ENCODE results near the gene ZNF185. TPM values are rescaled to one million over a fixed set of nuclear protein-coding genes. Genes with fewer than 3 reads are reported as not detected.
"Not testable (repeated sequence)": the region's sequence is repeated elsewhere in the genome, so short reads cannot be mapped to it uniquely, and the experiment has no call there.

The ZNF185 gene
- total RNA-seq, 2 experiments from 2014 or later, result 1.9 to 2.3 TPM

- CTCF ChIA-PET, result interaction anchor here (0.8 kb wide), 1 partner anchor 27 kb away, joined by 3 read pairs; no protein-coding TSS in a partner anchor
- H3K9me3 Mint-ChIP-seq, result no peaks in the 10 kb centered on the region
- no peak for DNase-seq
- no peak overlapping the region for H3K4me3 Mint-ChIP-seq
- H3K27me3 Mint-ChIP-seq (ENCODE audit: low read depth), result peaks cover 14% of the 10 kb centered on the region
- H3K4me1 Mint-ChIP-seq (ENCODE audit: low read depth), result peaks cover 2% of the 10 kb centered on the region
- H3K36me3 Mint-ChIP-seq (ENCODE audit: low read depth), result no peaks in the 10 kb centered on the region
- H3K27ac Mint-ChIP-seq, result no peak overlapping the region
- intact Hi-C loops (cut with micrococcal nuclease), result no loop called here
Measured at GRCh38 chrX:152899111-152899873, 1.4 kb downstream of the ZNF185 start.

GRCh38 chrX:152899874-152900719 is 2.2 kb downstream of the ZNF185 start:
- Mint-ChIP-seq H3K4me3 (no peak overlapping the region), H3K36me3 (ENCODE audit: low read depth) (no peaks in the 10 kb centered on the region), H3K9me3 (no peaks in the 10 kb centered on the region), H3K27ac (no peak overlapping the region), H3K4me1 (ENCODE audit: low read depth) (peaks cover 2% of the 10 kb centered on the region), H3K27me3 (ENCODE audit: low read depth) (peaks cover 13% of the 10 kb centered on the region)
- CTCF ChIA-PET, result interaction anchor here (0.8 kb wide), 1 partner anchor 26 kb away, joined by 3 read pairs; no protein-coding TSS in a partner anchor
- no peak for DNase-seq
- intact Hi-C loops (cut with micrococcal nuclease), result no loop called here

GRCh38 chrX:152900937-152901445 is 3.1 kb downstream of the ZNF185 start:
- H3K27me3 Mint-ChIP-seq (ENCODE audit: low read depth), result peaks cover 12% of the 10 kb centered on the region
- CTCF ChIA-PET, result no interaction called here
- H3K36me3 Mint-ChIP-seq (ENCODE audit: low read depth), result no peaks in the 10 kb centered on the region
- no peak for DNase-seq
- H3K27ac Mint-ChIP-seq, result no peak overlapping the region
- no peak overlapping the region for H3K4me3 Mint-ChIP-seq
- intact Hi-C loops (cut with micrococcal nuclease), result no loop called here
- peaks cover 2% of the 10 kb centered on the region for H3K4me1 Mint-ChIP-seq (ENCODE audit: low read depth)
- no peaks in the 10 kb centered on the region for H3K9me3 Mint-ChIP-seq

- intact Hi-C loops (cut with micrococcal nuclease), result no loop called here
- Mint-ChIP-seq H3K4me3 (no peak overlapping the region), H3K27ac (no peak overlapping the region), H3K27me3 (ENCODE audit: low read depth) (peaks cover 2% of the 10 kb centered on the region), H3K9me3 (no peaks in the 10 kb centered on the region), H3K4me1 (ENCODE audit: low read depth) (peaks cover 2% of the 10 kb centered on the region), H3K36me3 (ENCODE audit: low read depth) (no peaks in the 10 kb centered on the region)
- no peak for DNase-seq
- CTCF ChIA-PET, result no interaction called here
Measured at GRCh38 chrX:152901816-152902501, 4.1 kb downstream of the ZNF185 start.

GRCh38 chrX:152902502-152902820 is 4.6 kb downstream of the ZNF185 start:
- CTCF ChIA-PET, result no interaction called here
- Mint-ChIP-seq H3K4me3 (no peak overlapping the region), H3K27ac (no peak overlapping the region), H3K27me3 (ENCODE audit: low read depth) (no peaks in the 10 kb centered on the region), H3K9me3 (no peaks in the 10 kb centered on the region), H3K4me1 (ENCODE audit: low read depth) (peaks cover 2% of the 10 kb centered on the region), H3K36me3 (ENCODE audit: low read depth) (no peaks in the 10 kb centered on the region)
- intact Hi-C loops (cut with micrococcal nuclease), result no loop called here
- no peak for DNase-seq

GRCh38 chrX:152903589-152903988 is 5.7 kb downstream of the ZNF185 start:
- no peak overlapping the region for H3K4me3 Mint-ChIP-seq
- H3K4me1 Mint-ChIP-seq (ENCODE audit: low read depth), result peaks cover 2% of the 10 kb centered on the region
- DNase-seq, result no peak
- H3K36me3 Mint-ChIP-seq (ENCODE audit: low read depth), result no peaks in the 10 kb centered on the region
- no peaks in the 10 kb centered on the region for H3K27me3 Mint-ChIP-seq (ENCODE audit: low read depth)
- H3K27ac Mint-ChIP-seq, result no peak overlapping the region
- CTCF ChIA-PET, result interaction anchor here (0.9 to 1.0 kb wide), 4 partner anchors 10 to 40 kb away, joined by 3 to 4 read pairs (median 3); no protein-coding TSS in a partner anchor
- intact Hi-C loops (cut with micrococcal nuclease), result no loop called here
- no peaks in the 10 kb centered on the region for H3K9me3 Mint-ChIP-seq

- Mint-ChIP-seq H3K9me3 (no peaks in the 10 kb centered on the region), H3K4me1 (ENCODE audit: low read depth) (peaks cover 2% of the 10 kb centered on the region), H3K36me3 (ENCODE audit: low read depth) (no peaks in the 10 kb centered on the region), H3K27ac (no peak overlapping the region), H3K4me3 (no peak overlapping the region), H3K27me3 (ENCODE audit: low read depth) (no peaks in the 10 kb centered on the region)
- intact Hi-C loops (cut with micrococcal nuclease), result loop anchor here (1.0 kb wide), 1 partner anchor 22 kb away; no protein-coding TSS in a partner anchor
- peak; percentile 54 for DNase-seq
- CTCF ChIA-PET, result interaction anchor here (0.6 to 2.4 kb wide), 7 partner anchors 9 to 41 kb away, joined by 3 to 10 read pairs (median 3); no protein-coding TSS in a partner anchor
Measured at GRCh38 chrX:152904151-152905080, 6.5 kb downstream of the ZNF185 start.

GRCh38 chrX:152905081-152905420 is 7.2 kb downstream of the ZNF185 start:
- Mint-ChIP-seq H3K27me3 (ENCODE audit: low read depth) (no peaks in the 10 kb centered on the region), H3K9me3 (no peaks in the 10 kb centered on the region), H3K36me3 (ENCODE audit: low read depth) (no peaks in the 10 kb centered on the region), H3K27ac (no peak overlapping the region), H3K4me1 (ENCODE audit: low read depth) (peaks cover 2% of the 10 kb centered on the region), H3K4me3 (no peak overlapping the region)
- intact Hi-C loops (cut with micrococcal nuclease), result no loop called here
- DNase-seq, result no peak
- CTCF ChIA-PET, result interaction anchor here (0.6 to 2.4 kb wide), 4 partner anchors 8 to 34 kb away, joined by 3 to 10 read pairs (median 6); no protein-coding TSS in a partner anchor

GRCh38 chrX:152907084-152907651 is 9.3 kb downstream of the ZNF185 start:
- DNase-seq, result no peak
- H3K27ac Mint-ChIP-seq, result no peak overlapping the region
- H3K27me3 Mint-ChIP-seq (ENCODE audit: low read depth), result no peaks in the 10 kb centered on the region
- no peaks in the 10 kb centered on the region for H3K9me3 Mint-ChIP-seq
- H3K36me3 Mint-ChIP-seq (ENCODE audit: low read depth), result no peaks in the 10 kb centered on the region
- no peaks in the 10 kb centered on the region for H3K4me1 Mint-ChIP-seq (ENCODE audit: low read depth)
- intact Hi-C loops (cut with micrococcal nuclease), result no loop called here
- CTCF ChIA-PET, result interaction anchor here (2.0 to 2.4 kb wide), 2 partner anchors 8 to 19 kb away, joined by 6 to 10 read pairs; no protein-coding TSS in a partner anchor
- no peak overlapping the region for H3K4me3 Mint-ChIP-seq

- no peak overlapping the region for H3K27ac Mint-ChIP-seq
- intact Hi-C loops (cut with micrococcal nuclease), result no loop called here
Measured at GRCh38 chrX:152908486-152908885, 10.6 kb downstream of the ZNF185 start.

GRCh38 chrX:152910018-152910417 is 12.2 kb downstream of the ZNF185 start:
- H3K9me3 Mint-ChIP-seq; H3K27me3 Mint-ChIP-seq (ENCODE audit: low read depth); H3K4me1 Mint-ChIP-seq (ENCODE audit: low read depth); H3K4me3 Mint-ChIP-seq; H3K27ac Mint-ChIP-seq; DNase-seq; H3K36me3 Mint-ChIP-seq (ENCODE audit: low read depth); intact Hi-C loops (cut with micrococcal nuclease); CTCF ChIA-PET: not testable (repeated sequence)

More at GRCh38 chrX:152908486-152908885, 10.6 kb downstream of the ZNF185 start:
- DNase-seq, result no peak
- CTCF ChIA-PET, result no interaction called here
- Mint-ChIP-seq H3K9me3 (no peaks in the 10 kb centered on the region), H3K4me3 (no peak overlapping the region), H3K27me3 (ENCODE audit: low read depth) (no peaks in the 10 kb centered on the region), H3K4me1 (ENCODE audit: low read depth) (no peaks in the 10 kb centered on the region), H3K36me3 (ENCODE audit: low read depth) (no peaks in the 10 kb centered on the region)
